Stimulated activated CD4-positive, alpha-beta T cell treated with anti-CD3 and anti-CD28 coated beads, Interleukin-1b, Interleukin-23, amount 100 ng/mL, for 4 hours (primary cell): ENCODE data around the gene HK1.

ENCODE experiments used
- DNase-seq, 2 donors: peaks; one replicate each; pipeline ENCODE4 v3.0.0-alpha.2; 2020; ENCODE audit warnings: low read depth in 2 of 2

HK1 gene

GRCh38 chr10:69346776-69347175 is 68.5 kb downstream of the HK1 start:
- DNase-seq: no peak

DNA sequence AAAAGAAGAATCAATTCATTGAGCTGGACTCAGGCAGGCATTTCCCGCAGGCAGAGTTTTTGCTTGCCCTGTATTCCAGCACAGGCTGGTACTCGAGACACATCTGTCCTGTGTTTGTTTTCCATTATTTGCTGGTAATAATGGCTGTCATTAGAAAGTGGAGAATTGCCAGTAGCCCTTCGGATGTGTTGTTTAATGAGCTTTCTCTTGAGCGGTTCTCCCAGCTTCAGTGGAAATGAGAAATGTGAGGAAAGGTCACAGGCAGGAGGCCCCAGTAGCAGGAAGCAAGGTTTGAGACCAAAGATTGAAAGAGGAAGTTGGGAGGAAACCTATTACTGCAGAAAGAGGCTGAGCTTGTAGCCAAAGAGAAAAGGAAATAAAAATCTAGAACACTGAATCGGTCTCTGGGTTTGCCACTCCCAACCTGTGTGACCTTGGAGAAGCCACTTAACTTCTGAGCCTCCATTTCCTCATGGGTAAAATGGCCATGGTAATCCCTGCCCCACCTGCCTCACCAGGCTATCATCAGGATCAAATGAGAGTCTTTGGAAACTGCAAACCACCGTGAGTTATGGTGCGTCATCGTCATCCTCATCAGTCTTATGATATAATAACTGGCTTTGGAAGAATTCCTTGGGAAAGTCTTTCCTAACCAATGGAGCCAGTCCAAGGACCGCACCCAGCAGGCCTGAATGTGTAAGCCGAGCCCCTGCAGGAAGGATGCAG is 70.7 kb downstream of the HK1 start:
- DNase-seq: no peak

- DNase-seq: no peak
Observed at GRCh38 chr10:69349542-69349888, 71.2 kb downstream of the HK1 start.

GRCh38 chr10:69351589-69351988 is 73.3 kb downstream of the HK1 start:
- no peak for DNase-seq

DNA sequence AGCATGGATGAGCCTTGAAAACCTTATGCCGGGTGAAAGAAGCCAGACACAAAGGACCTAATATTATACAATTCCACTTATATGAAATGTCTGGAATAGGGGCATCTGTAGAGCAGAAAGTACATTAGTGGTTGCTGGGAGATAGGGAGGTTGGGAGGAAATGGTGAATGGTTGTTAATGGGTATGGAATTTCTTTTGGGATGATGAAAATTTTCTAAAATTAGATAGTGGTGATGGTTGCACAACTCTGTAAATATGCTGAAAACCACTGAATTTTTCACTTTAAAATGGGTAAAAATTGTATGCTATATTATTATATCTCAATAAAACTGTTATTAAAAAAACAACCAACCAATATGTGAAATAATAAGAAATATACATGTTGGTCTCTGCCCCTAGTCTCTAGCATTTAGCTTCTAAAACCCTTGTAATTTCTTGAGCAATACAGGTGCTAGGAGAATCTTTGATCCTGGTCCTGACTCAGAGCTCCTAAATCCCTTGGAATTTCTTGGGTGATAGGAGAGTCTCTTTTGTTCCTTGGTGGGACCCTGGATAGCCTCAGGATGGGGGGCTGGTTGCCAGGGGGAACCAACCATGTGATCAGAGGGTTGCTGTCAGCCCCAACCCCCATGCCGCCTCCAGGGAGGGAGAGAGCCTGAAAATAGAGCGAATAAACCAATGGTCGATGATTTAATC is 74.4 kb downstream of the HK1 start:
- DNase-seq: no peak

DNA sequence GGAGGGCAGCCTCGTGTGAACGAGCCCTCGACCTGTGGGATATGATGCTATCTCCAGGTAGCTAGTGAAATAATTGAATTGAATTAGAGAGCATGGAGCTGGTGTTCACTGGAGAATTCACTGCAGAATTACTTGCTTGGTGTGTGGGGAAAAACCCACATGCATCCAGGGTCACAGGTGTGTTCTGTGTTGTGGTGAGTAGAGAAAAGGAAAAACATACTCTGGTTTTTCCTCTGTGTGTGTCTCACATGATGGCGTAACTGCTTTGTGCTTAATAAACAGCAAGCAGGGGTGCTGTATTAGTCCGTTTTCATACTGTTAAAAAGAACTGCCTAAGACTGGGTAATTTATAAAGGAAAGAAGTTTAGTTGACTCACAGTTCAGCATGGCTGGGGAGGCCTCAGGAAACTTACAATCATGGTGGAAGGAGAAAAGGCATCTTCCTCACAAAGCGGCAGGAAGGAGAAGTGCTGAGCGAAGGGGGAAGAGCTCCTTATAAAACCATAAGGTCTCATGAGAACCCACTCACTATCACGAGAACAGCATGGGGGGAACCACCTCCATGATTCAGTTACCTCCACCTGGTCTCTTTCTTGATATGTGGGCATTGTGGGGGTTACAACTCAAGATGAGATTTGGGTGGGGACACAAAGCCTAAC is 75.8 kb downstream of the HK1 start:
- DNase-seq: no peak

DNA sequence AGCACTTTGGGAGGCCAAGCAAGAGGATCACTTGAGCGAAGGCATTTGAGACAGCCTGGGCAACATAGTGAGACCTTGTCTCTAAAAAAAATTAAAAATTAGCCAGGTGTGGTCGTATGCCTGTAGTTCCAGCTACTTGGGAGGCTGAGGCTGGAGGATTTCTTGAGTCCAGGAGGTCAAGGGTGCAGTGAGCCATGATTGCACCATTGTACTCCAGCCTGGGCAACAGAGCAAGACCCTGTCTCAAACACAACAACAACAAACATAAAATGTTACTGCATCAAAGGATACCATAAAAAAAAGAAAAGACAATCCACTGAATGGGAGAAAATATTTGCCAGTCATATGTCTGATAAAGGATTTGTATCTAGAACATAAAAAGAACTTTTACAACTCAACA is 77.9 kb downstream of the HK1 start:
- DNase-seq: no peak

DNA sequence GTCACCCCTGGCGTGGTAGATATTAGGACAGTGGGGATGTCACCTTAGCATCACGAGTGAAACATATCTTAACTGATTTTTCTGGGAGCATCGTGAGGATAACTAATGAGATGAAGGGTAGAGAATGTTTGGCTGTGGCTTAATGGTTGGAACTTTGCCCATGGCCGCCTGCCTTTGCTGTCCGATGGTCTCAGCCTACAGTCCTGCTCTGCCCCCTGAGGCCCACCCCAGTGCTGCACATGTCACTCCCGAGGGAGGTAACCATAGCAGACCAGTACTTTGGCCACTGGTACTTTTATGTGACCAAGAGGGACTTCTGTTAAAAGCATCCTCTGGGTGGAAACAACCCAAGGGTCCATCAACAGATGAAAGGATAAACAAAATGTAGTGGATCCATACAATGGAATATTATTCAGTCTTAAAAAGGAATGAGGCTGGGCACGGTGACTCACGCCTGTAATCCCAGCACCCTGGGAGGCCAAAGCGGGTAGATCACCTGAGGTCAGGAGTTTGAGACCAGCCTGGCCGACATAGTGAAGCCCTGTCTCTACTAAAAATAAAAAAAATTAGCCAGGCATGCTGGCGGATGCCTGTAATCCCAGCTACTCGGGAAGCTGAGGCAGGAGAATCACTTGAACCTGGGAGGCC is 80.0 kb downstream of the HK1 start:
- no peak for DNase-seq

DNA sequence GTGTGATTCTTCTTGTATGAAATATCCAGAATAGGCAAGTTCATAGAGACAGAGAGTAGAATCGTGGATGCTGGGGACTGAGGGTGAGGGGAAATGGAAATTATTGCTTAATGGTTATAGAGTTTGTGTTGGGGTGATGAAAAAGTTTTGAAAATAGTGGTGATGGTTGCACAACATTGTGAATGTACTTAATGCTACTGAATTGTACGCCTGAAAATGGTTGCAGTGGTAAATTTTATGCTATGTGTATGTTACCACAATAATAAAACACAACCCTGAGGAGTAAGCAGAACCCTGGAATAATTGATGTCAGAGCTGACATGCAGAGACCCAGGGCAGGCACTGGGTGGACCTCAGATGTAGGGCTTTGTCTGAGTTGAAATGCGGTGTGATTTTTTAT is 80.9 kb downstream of the HK1 start:
- no peak for DNase-seq

DNA sequence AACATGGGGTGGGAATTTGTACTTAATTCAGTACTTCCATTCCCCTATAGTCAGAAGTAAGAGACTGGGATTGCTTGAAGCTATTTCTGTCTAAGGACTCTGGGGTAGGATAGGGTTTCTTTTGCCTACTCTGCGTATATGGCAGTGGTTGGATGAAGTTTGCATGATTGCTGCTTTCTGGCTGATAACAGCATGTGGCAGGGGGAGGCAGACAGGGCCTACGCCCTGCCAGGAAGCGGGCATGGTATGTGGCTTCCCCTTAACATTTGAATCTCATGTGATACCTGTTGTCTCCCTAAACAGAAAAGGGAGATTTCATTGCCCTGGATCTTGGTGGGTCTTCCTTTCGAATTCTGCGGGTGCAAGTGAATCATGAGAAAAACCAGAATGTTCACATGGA is 81.3 kb downstream of the HK1 start:
- DNase-seq: no peak

GRCh38 chr10:69360485-69361302 is 82.4 kb downstream of the HK1 start:
- no peak for DNase-seq

DNA sequence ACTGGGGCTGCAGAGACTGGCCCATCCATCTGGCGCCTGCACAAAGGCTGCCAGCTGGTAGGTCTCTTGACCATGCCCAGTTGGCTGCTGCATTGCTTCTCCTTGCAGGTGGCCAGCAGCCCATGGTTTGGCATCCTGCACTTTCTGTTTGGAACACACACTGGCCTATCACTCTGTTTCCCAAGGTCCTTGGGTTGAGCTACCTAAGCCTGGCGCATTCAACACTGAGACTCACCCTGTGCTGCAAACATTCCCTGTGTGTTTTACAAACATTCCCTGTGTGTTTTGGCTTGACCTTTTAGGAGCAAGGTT is 83.0 kb downstream of the HK1 start:
- DNase-seq: no peak

DNA sequence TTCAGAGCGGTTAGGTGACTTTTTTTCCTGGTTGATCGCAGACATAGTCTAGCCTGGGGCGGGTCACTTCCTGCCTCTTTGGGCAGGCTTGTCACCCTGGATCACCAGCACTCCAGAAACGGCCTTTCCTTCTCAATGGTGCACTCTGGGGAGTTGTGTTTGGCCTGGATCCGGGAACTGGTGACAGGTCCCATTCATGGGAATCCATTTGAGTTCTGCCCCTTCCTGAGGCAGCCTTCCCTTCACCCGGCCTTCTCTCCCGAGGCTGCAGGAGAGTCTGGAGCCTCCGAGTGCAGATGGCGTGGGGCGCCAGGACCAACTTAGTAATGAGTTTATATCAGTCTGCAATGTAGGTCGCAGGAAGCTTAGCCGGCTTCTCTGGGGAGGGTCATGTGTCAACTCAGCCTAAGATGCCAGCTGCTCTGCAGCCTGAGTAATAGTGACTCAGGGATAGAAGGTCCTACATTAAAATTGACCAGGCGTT is 84.2 kb downstream of the HK1 start:
- no peak for DNase-seq

DNA sequence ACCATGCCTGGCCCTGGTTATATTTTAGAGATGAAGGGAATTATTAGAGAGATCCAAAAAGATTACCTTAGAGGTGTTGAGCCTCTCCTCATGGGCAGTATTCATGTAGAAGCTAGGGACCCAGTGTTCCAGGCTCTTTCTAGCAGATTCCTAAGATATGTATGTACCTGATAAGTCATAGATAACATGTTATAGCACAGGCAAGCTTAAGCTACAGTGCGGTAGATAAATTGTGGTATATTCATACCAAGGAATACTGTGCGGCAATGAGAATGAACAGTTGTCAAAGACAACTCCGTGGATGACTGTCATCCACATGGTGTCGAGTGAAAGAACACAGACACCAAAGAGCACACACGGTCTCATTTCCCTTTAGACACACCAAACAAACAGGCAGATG is 85.4 kb downstream of the HK1 start:
- DNase-seq: no peak

GRCh38 chr10:69364232-69364940 is 86.1 kb downstream of the HK1 start:
- DNase-seq: no peak

GRCh38 chr10:69366738-69367137 is 88.4 kb downstream of the HK1 start:
- no peak for DNase-seq

DNA sequence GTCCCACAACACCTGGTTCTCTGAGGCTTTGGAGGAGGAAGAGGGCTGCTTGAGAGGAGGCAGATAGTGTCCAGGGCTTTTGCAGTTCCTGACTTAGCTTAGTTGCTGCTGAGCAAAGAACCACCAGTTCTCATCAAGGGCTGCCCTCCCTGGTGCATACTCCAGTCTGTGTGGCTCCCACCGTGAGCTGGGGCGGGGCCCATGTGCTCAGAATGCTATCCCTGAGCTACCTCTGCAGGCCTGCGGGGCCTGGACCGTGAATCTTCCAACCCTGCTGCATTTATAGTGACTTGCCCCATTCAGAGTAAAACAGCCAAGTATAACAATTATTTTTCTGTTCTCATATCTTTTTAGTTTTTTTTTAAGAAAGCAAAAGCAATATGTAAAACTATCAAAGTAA is 89.2 kb downstream of the HK1 start:
- no peak for DNase-seq

GRCh38 chr10:69372126-69372980 is 94.1 kb downstream of the HK1 start:
- DNase-seq: no peak

GRCh38 chr10:69374242-69374641 is 95.9 kb downstream of the HK1 start:
- no peak for DNase-seq

- DNase-seq: no peak
Observed at GRCh38 chr10:69374931-69375306, 96.6 kb downstream of the HK1 start.
